Calu3 (cell line): Measurements from ENCODE around the gene ALG11. TPM values are rescaled to one million over a fixed set of nuclear protein-coding genes. Genes with fewer than 3 reads are reported as not detected.
"Not testable (repeated sequence)": the region's sequence is repeated elsewhere in the genome, so short reads cannot be mapped to it uniquely, and the experiment has no call there.

Experiments used
- BruUV-seq: library from RNA; stranded (reverse); fragments of 400-500 nt; replicated peaks from 2 replicates; lab custom pipeline; 2021; lab: Mats Ljungman, UMichigan
- CTCF ChIA-PET: fragments of 300-600 bp; sonication (Branson Sonifier 250); formaldehyde crosslinking; loops from one replicate; lab custom pipeline; 2022; ENCODE audit warnings: antibody characterized with exemption; lab: Charles Lee
- DNase-seq: peaks from one replicate; pipeline ENCODE4 v3.0.0; 2022
- H3K27ac Mint-ChIP-seq: one replicate; pipeline ENCODE4 v1.8.0; 2022; ENCODE audit warnings: mixed read lengths; ENCODE audit not compliant: unreplicated experiment
- H3K27me3 Mint-ChIP-seq: one replicate; pipeline ENCODE4 v1.8.0; 2022; ENCODE audit warnings: mixed read lengths; ENCODE audit not compliant: unreplicated experiment
- H3K36me3 Mint-ChIP-seq: one replicate; pipeline ENCODE4 v1.8.0; 2022; ENCODE audit warnings: mild to moderate bottlenecking, moderate library complexity, mixed read lengths; ENCODE audit not compliant: insufficient read depth, unreplicated experiment
- H3K4me1 Mint-ChIP-seq: one replicate; pipeline ENCODE4 v1.8.0; 2022; ENCODE audit warnings: mild to moderate bottlenecking, low read depth, mixed read lengths; ENCODE audit not compliant: unreplicated experiment
- H3K4me3 Mint-ChIP-seq: one replicate; pipeline ENCODE4 v1.8.0; 2022; ENCODE audit warnings: mild to moderate bottlenecking, low read depth, moderate library complexity, mixed read lengths; ENCODE audit not compliant: unreplicated experiment
- H3K9me3 Mint-ChIP-seq: one replicate; pipeline ENCODE4 v1.8.0; 2022; ENCODE audit warnings: low read depth, mixed read lengths; ENCODE audit not compliant: unreplicated experiment
- intact Hi-C: fragments of 100-400 bp; cut with micrococcal nuclease; formaldehyde crosslinking; loops from one replicate; pipeline ENCODE4 v1.10.0; 2022; ENCODE audit not compliant: unreplicated experiment
- total RNA-seq: library from RNA; stranded (reverse); gene quantifications from 2 replicates; pipeline ENCODE4 v1.2.3, GENCODE V29; 2022
- TF ChIP-seq, protein P1 (sequence below): fragments of 200-600 bp; IDR thresholded peaks from one replicate; pipeline ENCODE4 v1.8.0; 2022; ENCODE audit warnings: antibody characterized with exemption; ENCODE audit not compliant: unreplicated experiment

The ALG11 gene
- total RNA-seq, 1 experiment from 2014 or later: 34.3 TPM

GRCh38 chr13:51981355-51981754 lies 30.8 kb upstream of the ALG11 start:
- no peak overlapping the region for H3K4me3 Mint-ChIP-seq
- BruUV-seq: no TSS peak

GRCh38 chr13:51983292-51983691 lies 28.9 kb upstream of the ALG11 start:
- H3K27ac Mint-ChIP-seq, DNase-seq, H3K9me3 Mint-ChIP-seq, BruUV-seq, intact Hi-C loops, CTCF ChIA-PET, H3K4me3 Mint-ChIP-seq, H3K4me1 Mint-ChIP-seq, H3K36me3 Mint-ChIP-seq: not testable (repeated sequence)
- peaks cover 13% of the 10 kb centered on the region for H3K27me3 Mint-ChIP-seq

More at GRCh38 chr13:51981355-51981754, 30.8 kb upstream of the ALG11 start:
- Mint-ChIP-seq H3K9me3 (no peaks in the 10 kb centered on the region), H3K27ac (no peak overlapping the region), H3K36me3 (no peaks in the 10 kb centered on the region), H3K4me1 (no peaks in the 10 kb centered on the region), H3K27me3 (peaks cover 12% of the 10 kb centered on the region)
- TF ChIP-seq, protein P1, sequence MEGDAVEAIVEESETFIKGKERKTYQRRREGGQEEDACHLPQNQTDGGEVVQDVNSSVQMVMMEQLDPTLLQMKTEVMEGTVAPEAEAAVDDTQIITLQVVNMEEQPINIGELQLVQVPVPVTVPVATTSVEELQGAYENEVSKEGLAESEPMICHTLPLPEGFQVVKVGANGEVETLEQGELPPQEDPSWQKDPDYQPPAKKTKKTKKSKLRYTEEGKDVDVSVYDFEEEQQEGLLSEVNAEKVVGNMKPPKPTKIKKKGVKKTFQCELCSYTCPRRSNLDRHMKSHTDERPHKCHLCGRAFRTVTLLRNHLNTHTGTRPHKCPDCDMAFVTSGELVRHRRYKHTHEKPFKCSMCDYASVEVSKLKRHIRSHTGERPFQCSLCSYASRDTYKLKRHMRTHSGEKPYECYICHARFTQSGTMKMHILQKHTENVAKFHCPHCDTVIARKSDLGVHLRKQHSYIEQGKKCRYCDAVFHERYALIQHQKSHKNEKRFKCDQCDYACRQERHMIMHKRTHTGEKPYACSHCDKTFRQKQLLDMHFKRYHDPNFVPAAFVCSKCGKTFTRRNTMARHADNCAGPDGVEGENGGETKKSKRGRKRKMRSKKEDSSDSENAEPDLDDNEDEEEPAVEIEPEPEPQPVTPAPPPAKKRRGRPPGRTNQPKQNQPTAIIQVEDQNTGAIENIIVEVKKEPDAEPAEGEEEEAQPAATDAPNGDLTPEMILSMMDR: no peak
- CTCF ChIA-PET: no interaction called here
- no peak for DNase-seq
- intact Hi-C loops: no loop called here

DNA sequence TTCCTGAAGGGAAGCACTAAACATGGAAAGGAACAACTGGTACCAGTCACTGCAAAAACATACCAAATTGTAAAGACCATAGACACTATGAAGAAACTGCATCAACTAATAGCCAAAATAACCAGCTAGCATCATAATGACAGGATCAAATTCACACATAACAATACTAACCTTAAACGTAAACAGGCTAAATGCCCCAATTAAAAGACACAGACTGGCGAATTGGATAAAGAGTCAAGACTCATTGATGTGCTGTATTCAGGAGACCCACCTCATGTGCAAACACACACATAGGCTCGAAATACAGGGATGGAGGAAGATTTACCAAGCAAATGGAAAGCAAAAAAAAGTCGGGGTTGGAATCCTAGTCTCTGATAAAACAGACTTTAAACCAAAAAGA lies 27.3 kb upstream of the ALG11 start:
- peaks cover 13% of the 10 kb centered on the region for H3K27me3 Mint-ChIP-seq
- DNase-seq, H3K27ac Mint-ChIP-seq, H3K36me3 Mint-ChIP-seq, intact Hi-C loops, H3K4me1 Mint-ChIP-seq, H3K9me3 Mint-ChIP-seq, CTCF ChIA-PET, H3K4me3 Mint-ChIP-seq, BruUV-seq: not testable (repeated sequence)

DNA sequence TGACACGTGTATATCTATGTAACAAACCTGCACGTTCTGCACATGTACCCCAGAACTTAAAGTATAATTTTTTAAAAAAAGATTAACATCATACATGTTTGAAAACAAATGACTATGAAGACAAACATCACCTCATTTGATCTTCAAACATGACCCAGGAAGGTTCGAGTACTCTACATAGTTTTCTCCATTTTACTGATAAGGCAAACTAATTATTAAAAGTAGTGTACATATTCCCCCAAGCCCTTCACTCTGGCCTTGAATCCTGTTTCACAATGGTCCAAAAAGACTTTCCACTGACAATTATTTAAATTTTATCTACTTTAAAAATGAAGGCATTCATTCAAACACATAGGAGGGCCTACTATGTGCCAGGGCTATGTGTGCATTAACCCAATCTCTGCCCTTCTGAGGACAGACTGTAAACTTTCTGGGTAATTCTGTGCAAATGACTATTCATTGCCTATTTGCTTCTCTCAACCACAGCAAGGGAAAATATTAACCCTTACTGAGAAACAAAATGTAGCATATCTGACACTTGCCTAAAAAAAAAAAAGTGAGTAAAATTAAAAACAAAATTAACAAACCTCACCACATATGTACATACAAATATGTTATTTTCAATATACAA lies 23.1 kb upstream of the ALG11 start:
- Mint-ChIP-seq H3K27me3 (peaks cover 13% of the 10 kb centered on the region), H3K36me3 (no peaks in the 10 kb centered on the region), H3K27ac (no peak overlapping the region), H3K4me3 (no peak overlapping the region), H3K9me3 (no peaks in the 10 kb centered on the region), H3K4me1 (no peaks in the 10 kb centered on the region)
- DNase-seq: no peak
- TF ChIP-seq, protein P1: no peak
- intact Hi-C loops: no loop called here
- no TSS peak for BruUV-seq
- CTCF ChIA-PET: no interaction called here

DNA sequence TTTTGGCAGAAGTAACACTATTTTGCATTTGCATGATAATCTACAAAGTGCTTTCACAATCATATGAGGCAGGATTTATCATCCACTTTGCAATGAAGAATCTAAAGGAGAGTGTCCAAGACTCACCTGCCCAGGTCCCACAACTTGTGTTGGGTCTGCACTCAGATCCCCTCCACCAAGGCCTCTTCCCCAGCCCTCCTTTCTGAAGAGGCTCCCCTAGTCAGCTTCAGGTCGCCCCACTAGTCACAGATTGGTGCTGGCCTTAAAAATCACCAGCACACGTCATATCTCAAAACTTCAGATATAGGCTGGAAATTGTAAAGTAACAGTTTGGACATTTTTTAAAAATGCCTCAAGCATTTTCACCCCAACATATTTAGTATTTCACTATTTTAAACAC lies 18.5 kb upstream of the ALG11 start:
- no peak for DNase-seq
- TF ChIP-seq, protein P1: no peak
- Mint-ChIP-seq H3K36me3 (no peaks in the 10 kb centered on the region), H3K4me3 (no peak overlapping the region), H3K27ac (no peak overlapping the region), H3K9me3 (no peaks in the 10 kb centered on the region), H3K4me1 (peaks cover 8% of the 10 kb centered on the region), H3K27me3 (no peaks in the 10 kb centered on the region)
- CTCF ChIA-PET: no interaction called here
- intact Hi-C loops: no loop called here
- no TSS peak for BruUV-seq
